ENCODE results near the gene TAF1C.

DNA sequence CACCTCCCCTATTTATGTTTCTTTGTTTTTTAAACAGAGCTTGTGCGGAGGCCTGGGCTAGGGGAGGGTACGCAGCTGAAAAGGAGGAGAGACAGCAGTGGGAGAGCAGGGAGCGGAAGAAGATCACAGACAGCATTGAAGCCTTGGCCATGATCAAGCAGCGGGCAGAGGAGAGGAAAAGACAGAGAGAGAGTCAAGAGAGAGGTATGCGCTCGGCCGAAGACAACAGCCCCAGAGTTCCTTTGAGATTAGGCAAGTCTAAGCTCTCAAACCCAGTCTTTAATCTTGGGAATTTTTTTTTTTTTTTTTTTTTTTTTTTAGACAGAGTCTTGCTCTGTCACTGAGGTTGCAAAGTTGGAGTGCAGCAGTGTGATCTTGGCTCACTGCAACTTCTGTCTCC lies 21.1 kb downstream of the TAF1C start:
- TF ChIP-seq, protein P1, sequence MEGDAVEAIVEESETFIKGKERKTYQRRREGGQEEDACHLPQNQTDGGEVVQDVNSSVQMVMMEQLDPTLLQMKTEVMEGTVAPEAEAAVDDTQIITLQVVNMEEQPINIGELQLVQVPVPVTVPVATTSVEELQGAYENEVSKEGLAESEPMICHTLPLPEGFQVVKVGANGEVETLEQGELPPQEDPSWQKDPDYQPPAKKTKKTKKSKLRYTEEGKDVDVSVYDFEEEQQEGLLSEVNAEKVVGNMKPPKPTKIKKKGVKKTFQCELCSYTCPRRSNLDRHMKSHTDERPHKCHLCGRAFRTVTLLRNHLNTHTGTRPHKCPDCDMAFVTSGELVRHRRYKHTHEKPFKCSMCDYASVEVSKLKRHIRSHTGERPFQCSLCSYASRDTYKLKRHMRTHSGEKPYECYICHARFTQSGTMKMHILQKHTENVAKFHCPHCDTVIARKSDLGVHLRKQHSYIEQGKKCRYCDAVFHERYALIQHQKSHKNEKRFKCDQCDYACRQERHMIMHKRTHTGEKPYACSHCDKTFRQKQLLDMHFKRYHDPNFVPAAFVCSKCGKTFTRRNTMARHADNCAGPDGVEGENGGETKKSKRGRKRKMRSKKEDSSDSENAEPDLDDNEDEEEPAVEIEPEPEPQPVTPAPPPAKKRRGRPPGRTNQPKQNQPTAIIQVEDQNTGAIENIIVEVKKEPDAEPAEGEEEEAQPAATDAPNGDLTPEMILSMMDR (IDR thresholded peaks at IDR 0.05), result no peak
- TF ChIP-seq POLR2A (IDR thresholded peaks at IDR 0.05) (no peak), POLR2AphosphoS5 (IDR thresholded peaks at IDR 0.05) (no peak)
